Stimulated activated CD4-positive, alpha-beta T cell treated with anti-CD3 and anti-CD28 coated beads, Interleukin-15, amount 100 ng/mL, for 24 hours (primary cell): ENCODE measurements around the gene RREB1.

Experiments
- DNase-seq: peaks from one replicate; pipeline ENCODE4 v3.0.0-alpha.2; 2020

The RREB1 gene

GRCh38 chr6:7107578-7108195 is at the start of gene RREB1:
Gene RREB1, plus strand, starts transcription at chr6:7107961. Its CDS starts 73,951 bp downstream, at chr6:7181912.
- peak; percentile 77 for DNase-seq

GRCh38 chr6:7058250-7058923 is 49.4 kb upstream of the RREB1 start:
- DNase-seq, result peak; percentile 18

GRCh38 chr6:7060769-7061516 is 46.8 kb upstream of the RREB1 start:
- no peak for DNase-seq

- no peak for DNase-seq
Measured at GRCh38 chr6:7062451-7063162, 45.2 kb upstream of the RREB1 start.

GRCh38 chr6:7067305-7067704 is 40.5 kb upstream of the RREB1 start:
- no peak for DNase-seq

DNA sequence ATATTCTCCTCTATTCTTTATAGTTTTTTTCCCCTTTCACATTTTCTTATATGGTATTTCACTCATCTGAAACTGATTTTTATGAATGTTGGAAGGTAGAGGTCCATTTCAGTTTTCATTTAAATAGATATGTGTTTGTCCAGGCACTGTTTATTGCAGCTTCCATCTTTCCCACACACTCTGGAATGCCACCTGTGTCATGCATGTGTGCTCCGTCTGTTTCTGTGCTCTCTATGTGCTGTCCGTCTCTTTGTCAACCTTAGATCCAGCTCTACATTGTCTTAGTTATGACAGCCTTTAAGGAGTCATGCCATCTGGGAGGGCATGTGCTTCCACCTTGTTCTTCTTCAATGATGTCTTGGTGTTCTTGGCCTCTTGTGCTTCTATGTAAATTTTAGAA is 36.4 kb upstream of the RREB1 start:
- no peak for DNase-seq

GRCh38 chr6:7073082-7073820 is 34.5 kb upstream of the RREB1 start:
- DNase-seq, result no peak

GRCh38 chr6:7073821-7074525 is 33.8 kb upstream of the RREB1 start:
- DNase-seq, result peak; percentile 84

DNA sequence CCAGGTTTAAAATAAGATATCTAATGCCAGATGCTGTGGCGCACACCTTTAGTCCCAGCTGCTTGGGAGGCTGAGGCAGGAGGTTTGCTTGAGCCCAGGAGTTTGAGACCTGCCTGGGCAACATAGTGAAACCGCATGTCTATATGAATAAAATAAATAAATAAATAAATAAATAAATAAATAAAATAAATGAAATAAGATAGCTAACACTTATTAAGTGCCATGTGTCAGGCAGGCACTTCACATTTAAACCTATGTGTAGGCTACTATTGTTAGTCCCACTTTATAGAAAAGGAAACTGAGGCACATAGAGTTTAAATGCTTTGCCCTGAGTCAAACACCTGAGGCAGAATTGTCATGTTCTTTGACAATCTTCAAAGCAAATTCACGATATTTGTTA is 32.9 kb upstream of the RREB1 start:
- DNase-seq, result no peak

- no peak for DNase-seq
Measured at GRCh38 chr6:7075341-7076000, 32.3 kb upstream of the RREB1 start.

DNA sequence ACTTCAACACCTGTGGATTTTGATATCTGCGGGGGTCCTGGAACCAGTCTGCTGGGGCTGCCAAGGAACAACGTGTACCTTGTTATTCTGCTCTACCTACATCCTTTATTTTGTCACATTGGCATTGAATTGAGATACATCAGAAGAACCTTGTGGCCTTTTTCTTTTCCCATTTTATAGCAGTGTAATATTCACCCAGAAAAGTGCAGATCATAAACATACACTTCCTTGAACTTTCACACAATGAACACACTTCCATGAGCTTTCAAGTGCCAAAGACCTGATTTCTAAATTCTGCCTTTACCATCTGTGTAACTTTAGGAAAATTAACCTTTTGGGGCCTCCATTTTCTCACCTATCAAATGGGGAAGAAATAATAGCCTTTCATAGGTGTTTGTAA is 29.9 kb upstream of the RREB1 start:
- DNase-seq, result no peak

DNA sequence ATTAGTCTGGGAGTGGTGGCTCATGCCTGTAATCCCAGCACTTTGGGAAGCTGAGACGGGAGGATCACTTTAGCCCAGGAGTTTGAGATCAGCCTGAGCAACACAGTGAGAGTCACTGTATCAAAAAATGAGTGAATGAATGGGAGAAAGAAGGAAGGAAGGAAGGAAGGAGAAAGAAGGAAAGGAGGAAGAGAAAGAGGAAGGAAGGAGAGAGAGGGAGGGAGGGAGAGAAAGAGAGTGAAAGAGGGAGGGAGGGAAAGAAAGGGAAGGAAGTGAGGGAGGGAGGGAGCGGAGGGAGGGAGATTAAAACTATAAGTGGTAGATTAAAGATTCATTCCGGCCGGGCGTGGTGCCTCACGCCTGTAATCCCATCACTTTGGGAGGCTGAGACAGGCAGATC is 28.9 kb upstream of the RREB1 start:
- DNase-seq, result no peak

DNA sequence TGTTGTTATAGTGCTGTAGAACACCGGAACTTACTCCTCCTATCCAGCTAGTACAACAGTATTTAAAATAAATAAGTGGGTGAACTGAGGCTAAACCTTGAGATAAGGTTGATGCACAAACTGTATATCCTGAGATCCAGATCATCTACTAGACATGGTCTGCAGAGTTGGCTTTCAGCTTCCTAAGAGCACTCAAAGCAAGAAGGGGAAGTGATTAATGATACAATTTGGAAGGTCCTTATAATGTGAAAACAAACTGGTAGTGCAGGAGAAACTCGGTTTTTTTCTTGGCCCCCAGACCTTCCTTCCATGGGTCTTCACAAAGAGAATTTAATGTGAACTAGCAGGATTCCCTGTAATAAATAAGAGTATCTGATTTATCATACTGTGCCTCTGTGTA is 27.4 kb upstream of the RREB1 start:
- DNase-seq, result no peak

DNA sequence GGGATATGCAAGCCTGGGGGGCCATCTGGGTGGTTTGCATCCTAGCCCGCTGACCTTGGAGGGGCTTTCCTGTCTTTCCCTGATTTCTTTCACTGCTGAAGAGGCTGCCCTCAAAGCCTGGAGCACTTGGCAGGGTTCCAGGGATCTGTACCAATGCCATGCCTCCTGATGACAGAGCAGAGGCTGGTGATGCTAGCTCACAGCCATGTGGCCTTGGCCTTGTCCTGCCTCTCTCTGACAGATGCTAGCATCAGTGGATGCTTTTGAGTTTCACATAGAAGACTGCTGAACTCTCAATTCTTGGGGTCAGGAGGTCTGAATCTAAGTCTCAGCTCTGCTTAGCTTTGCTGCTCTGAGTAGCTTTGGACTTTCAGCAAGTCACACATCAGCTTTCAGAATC is 21.9 kb upstream of the RREB1 start:
- DNase-seq, result peak; percentile 22

GRCh38 chr6:7086488-7086887 is 21.3 kb upstream of the RREB1 start:
- peak; percentile 62 for DNase-seq

GRCh38 chr6:7087066-7087465 is 20.7 kb upstream of the RREB1 start:
- no peak for DNase-seq

DNA sequence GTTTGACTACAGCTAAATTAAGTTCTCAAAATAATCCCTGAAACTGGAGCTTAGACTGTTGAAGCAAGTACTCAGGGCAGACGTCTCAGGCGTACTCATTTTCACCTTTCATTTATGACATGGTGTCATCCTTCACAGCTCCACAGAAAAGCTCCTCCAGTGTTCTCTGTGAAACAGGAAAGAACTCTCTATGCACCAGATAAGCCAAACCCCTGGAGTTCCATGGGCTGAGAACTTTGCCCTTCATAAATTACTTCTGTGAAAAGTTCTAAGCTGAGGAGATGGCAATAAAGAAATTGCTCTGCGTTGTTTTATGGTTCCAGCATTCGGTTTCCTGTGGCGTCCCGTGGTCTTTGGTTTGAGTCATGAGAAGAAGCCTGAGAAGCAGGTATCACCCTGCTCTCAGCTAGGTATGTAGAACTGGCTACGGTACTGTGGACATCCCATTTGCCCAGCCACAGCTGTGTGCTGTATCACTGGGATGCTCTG is 20.2 kb upstream of the RREB1 start:
- peak; percentile 54 for DNase-seq

DNA sequence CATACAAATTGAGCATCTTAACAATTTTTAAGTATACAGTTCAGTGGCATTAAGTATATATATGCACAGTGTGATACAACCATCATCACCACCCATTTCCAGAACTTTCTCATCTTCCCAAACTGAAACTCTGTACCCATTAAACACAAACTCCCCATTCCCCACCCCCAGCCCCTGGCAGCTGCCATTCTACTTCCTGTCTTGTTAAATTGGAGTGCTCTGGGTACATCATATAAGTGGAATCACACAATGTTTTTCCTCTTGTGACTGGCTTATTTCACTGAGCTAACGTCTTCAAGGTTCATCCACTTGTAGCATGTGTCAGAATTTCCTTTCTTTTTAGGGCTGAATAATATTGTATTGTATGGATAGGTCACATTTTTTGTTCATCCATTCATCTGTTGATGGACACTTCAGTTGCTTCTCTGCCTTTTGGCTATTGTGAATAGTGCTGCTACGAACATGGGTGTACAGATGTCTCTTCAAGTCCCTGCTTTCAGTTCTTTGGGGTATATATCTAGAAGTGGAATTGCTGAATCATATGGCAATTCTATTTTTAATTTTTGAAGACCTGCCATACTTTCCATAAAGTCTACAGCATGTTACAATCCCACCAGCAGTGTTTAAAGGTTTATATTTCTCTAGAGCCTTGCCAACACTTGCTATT is 19.6 kb upstream of the RREB1 start:
- DNase-seq, result peak; percentile 27

GRCh38 chr6:7098993-7099392 is 8.8 kb upstream of the RREB1 start:
- no peak for DNase-seq

- DNase-seq, result no peak
Measured at GRCh38 chr6:7100072-7100752, 7.5 kb upstream of the RREB1 start.
